HG03432 (cell line): ENCODE measurements around the gene SEPTIN11.

Experiments used
- ATAC-seq: cut with Tn5 transposase; IDR thresholded peaks from one replicate; pipeline ENCODE4 v1.9.1; 2021; ENCODE audit warnings: mild to moderate bottlenecking, moderate library complexity; ENCODE audit not compliant: unreplicated experiment

SEPTIN11 gene

GRCh38 chr4:76977736-76978350, 28.3 kb downstream of the SEPTIN11 start:
- ATAC-seq = no peak

- no peak for ATAC-seq
Measured at GRCh38 chr4:76979236-76979635, 29.7 kb downstream of the SEPTIN11 start.

- no peak for ATAC-seq
Measured at GRCh38 chr4:76980261-76980660, 30.7 kb downstream of the SEPTIN11 start.

GRCh38 chr4:76981644-76982043, 32.1 kb downstream of the SEPTIN11 start:
- ATAC-seq = no peak

- peak; percentile 30 for ATAC-seq
Measured at GRCh38 chr4:76982638-76983584, 33.4 kb downstream of the SEPTIN11 start.

- ATAC-seq = peak; percentile 57
Measured at GRCh38 chr4:76984127-76984526, 34.6 kb downstream of the SEPTIN11 start.

GRCh38 chr4:76984788-76985211, 35.2 kb downstream of the SEPTIN11 start:
- ATAC-seq = no peak

- no peak for ATAC-seq
Measured at GRCh38 chr4:76987153-76987591, 37.6 kb downstream of the SEPTIN11 start.

GRCh38 chr4:76987685-76988084, 38.1 kb downstream of the SEPTIN11 start:
- no peak for ATAC-seq

- no peak for ATAC-seq
Measured at GRCh38 chr4:76989391-76990061, 40.0 kb downstream of the SEPTIN11 start.

GRCh38 chr4:76990288-76991080, 40.9 kb downstream of the SEPTIN11 start:
- no peak for ATAC-seq

- no peak for ATAC-seq
Measured at GRCh38 chr4:76991161-76991660, 41.7 kb downstream of the SEPTIN11 start.

GRCh38 chr4:76993787-76994641, 44.5 kb downstream of the SEPTIN11 start:
- peak; percentile 89 for ATAC-seq

- ATAC-seq = no peak
Measured at GRCh38 chr4:76995776-76996175, 46.2 kb downstream of the SEPTIN11 start.

- ATAC-seq = no peak
Measured at GRCh38 chr4:76996445-76996844, 46.9 kb downstream of the SEPTIN11 start.

- no peak for ATAC-seq
Measured at GRCh38 chr4:76997077-76997476, 47.5 kb downstream of the SEPTIN11 start.

- no peak for ATAC-seq
Measured at GRCh38 chr4:76997532-76997931, 48.0 kb downstream of the SEPTIN11 start.

GRCh38 chr4:76998251-76998901, 48.8 kb downstream of the SEPTIN11 start:
- ATAC-seq = no peak
